ENCODE data around the gene TTC28.

Gene TTC28

DNA sequence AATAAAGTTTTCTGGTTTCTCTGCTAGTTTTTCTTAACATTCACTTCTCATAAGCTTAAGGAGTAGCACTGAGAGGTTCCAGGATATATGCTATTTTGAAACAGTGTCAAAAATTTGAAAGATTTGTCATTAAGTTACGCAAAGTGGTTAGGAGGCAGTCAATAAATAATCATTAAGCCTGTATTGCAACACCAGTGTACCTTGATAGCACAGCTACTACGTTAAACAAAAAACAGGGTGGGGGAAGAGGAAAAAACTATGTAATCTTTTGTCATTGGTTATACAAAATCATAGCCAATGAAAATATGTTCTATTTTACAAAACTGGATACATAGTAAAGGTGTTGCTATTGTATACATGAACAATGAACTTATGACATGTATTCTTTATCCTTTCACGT, 730.2 kb downstream of the TTC28 start:
- no peak overlapping the region for H3K4me3 ChIP-seq (ENCODE audit: low read depth, low read length)
- TF ChIP-seq CTCF (IDR thresholded peaks at IDR 0.05; ENCODE audit: borderline replicate concordance, insufficient read depth, low read depth, low read length): no peak

DNA sequence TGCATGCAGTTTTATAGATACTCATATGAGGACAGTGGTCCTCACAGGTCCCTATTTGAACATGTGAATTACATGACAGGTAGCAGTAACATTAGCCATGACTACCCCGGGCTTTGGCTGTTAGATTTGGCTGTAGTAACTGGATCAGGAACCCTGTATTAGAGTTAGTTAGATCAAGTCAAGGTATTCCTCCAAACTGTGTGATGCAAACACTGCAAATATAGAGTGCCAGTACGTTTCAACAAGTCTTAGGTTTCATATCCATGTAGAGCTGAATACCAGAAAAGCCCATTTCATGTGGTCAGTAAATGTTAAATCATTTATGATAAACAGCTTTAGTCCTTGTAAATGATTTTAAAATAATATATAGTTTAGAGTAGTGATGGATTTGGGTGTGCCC, 731.1 kb downstream of the TTC28 start:
- H3K4me3 ChIP-seq (ENCODE audit: low read depth, low read length): no peak overlapping the region
- TF ChIP-seq CTCF (IDR thresholded peaks at IDR 0.05; ENCODE audit: borderline replicate concordance, insufficient read depth, low read depth, low read length): no peak

DNA sequence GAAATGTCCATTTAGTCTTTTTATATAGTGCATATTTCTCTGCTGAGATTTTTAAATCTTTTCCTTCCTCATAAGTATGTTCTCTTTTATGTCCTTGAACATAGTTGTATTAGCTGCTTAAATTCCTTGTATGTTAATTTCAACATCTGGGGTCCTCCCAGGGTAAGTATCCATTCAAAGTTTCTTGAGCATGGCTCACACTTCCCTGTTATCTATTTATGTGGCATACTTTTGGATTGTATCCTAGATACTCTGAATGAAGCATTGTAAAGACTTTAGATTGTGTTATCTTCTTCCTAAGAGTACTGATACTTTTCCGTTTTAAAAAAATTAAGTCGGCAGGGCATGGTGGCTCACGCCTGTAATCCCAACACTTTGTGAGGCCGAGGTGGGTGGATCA, 732.2 kb downstream of the TTC28 start:
- no peak for TF ChIP-seq CTCF (IDR thresholded peaks at IDR 0.05; ENCODE audit: borderline replicate concordance, insufficient read depth, low read depth, low read length)
- no peak overlapping the region for H3K4me3 ChIP-seq (ENCODE audit: low read depth, low read length)

DNA sequence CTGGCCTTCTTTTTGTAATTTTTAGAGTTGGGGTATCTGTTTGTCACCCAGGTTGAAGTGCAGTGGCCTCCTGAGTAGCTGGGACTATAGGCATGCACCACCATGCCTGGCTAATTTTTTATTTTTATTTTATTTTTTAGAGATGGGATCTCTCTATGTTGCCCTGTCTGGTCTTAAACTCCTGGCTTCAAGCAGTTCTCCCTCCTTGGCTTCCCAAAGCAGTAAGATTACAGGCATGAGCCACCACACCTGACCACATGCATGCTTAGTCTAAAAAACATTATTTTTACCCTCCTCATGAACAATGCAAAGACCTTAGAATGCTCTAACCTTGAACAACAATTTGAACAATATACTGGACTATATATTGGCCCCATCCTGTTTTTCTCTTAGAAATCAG, 738.5 kb downstream of the TTC28 start:
- H3K4me3 ChIP-seq (ENCODE audit: low read depth, low read length): no peak overlapping the region
- TF ChIP-seq CTCF (IDR thresholded peaks at IDR 0.05; ENCODE audit: borderline replicate concordance, insufficient read depth, low read depth, low read length): no peak

DNA sequence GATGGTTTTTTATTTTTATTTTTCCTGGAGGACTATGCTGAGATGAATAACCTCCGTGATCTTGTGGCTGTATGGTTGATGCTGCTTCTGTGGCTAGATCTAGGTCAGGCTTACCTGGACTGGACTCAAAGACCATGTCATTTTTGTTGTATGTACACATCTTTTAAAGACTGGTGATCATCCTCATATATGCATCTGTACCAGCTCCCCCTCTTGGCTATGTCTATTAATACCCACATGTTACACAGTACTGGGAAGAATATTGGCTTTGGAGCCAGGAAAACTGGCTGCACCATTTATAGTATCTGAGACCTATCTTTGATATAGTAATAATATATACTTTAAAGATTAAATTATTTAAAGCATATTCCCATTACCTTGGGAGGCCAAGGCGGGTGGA, 742.2 kb downstream of the TTC28 start:
- H3K4me3 ChIP-seq (ENCODE audit: low read depth, low read length): no peak overlapping the region
- no peak for TF ChIP-seq CTCF (IDR thresholded peaks at IDR 0.05; ENCODE audit: borderline replicate concordance, insufficient read depth, low read depth, low read length)

DNA sequence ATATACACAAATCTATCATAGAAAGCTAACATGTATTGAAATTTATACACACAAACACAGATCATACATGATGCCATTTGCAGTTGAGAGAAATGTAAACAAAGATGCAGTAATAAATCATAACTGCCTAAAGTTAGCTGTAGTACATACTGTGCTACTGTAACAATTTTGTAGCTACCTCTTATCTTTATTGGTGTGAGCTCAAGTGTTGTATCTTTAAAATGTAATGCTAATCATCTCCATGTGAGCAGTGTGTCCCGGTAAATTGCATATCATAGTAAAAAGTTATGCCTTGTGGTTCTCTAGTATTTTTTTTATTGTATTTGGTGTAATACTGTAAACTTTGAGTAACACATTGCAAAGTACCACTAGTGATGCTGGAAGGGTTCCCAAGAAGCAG, 743.7 kb downstream of the TTC28 start:
- no peak overlapping the region for H3K4me3 ChIP-seq (ENCODE audit: low read depth, low read length)
- no peak for TF ChIP-seq CTCF (IDR thresholded peaks at IDR 0.05; ENCODE audit: borderline replicate concordance, insufficient read depth, low read depth, low read length)

DNA sequence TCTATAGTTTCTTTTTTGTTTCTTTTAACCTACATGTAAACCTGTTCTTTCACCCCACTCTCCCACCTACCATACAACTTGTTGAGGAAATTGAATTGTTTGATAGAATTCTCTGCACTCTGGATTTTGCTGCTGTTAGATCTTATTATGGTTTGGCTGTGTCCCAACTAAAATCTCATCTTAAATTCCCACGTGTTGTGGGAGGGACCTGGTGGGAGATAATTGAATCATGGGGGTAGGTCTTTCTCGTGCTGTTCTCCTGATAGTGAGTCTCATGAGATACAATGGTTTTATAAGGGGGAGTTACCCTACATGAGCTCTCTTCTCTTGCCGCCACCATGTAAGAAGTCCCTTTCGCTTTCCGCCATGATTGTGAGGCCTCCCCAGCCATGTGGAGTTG, 745.6 kb downstream of the TTC28 start:
- H3K4me3 ChIP-seq (ENCODE audit: low read depth, low read length): no peak overlapping the region
- no peak for TF ChIP-seq CTCF (IDR thresholded peaks at IDR 0.05; ENCODE audit: borderline replicate concordance, insufficient read depth, low read depth, low read length)

All from GM12875 (cell line).